HG03066 (cell line): ENCODE data around the gene PASD1.
"Not testable (repeated sequence)": the region's sequence is repeated elsewhere in the genome, so short reads cannot be mapped to it uniquely, and the experiment has no call there.

Experiments used
- ATAC-seq: cut with Tn5 transposase; IDR thresholded peaks from one replicate; pipeline ENCODE4 v1.9.1; 2021; ENCODE audit warnings: low read depth; ENCODE audit not compliant: unreplicated experiment

The PASD1 gene, protein sequence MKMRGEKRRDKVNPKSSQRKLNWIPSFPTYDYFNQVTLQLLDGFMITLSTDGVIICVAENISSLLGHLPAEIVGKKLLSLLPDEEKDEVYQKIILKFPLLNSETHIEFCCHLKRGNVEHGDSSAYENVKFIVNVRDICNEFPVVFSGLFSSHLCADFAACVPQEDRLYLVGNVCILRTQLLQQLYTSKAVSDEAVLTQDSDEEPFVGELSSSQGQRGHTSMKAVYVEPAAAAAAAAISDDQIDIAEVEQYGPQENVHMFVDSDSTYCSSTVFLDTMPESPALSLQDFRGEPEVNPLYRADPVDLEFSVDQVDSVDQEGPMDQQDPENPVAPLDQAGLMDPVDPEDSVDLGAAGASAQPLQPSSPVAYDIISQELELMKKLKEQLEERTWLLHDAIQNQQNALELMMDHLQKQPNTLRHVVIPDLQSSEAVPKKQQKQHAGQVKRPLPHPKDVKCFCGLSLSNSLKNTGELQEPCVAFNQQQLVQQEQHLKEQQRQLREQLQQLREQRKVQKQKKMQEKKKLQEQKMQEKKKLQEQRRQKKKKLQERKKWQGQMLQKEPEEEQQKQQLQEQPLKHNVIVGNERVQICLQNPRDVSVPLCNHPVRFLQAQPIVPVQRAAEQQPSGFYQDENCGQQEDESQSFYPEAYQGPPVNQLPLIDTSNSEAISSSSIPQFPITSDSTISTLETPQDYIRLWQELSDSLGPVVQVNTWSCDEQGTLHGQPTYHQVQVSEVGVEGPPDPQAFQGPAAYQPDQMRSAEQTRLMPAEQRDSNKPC

DNA sequence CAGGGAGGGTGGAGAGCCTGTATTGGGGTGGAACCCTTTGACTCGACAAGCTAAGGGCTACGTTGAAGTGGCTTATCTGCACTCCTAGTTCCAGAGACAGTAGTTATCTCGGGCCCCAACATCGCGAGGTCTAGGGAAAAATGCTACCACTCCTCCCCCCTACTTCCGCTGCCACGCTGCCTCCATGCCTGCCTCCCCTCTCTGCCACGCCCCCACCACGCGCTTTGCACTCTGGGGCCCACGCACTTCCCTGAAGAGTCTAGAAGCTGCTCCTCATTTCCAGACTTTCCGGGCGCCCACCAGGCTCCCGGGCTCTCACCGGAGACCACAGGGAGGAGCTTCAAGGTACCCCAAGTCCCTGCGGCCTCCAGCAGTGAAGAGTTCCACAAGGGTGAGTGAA, at the start of gene PASD1:
Gene PASD1 (plus strand): TSS at position 227 of the 400 bp plus-strand sequence. CDS start 37,879 bp downstream, outside the sequence.
- no peak for ATAC-seq

DNA sequence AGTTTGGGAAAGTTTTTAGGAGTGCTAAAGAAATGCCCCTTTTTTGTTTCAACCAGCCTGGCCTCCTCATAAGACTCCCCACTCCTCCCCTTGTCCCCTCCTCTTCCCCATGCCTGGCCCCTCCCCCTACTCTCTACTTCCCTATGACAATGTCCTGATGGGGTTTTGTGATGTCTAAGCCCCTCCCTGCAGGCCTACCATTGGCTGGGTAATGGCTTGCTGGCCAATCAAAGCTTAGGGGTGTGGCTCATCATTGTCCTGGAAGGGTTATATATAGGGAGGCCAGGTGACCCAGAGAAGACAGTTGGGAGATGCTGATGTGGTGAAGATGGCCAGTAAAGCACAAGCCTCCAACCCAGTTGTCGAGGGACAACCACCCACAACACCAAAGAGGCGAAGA, 48.2 kb upstream of the PASD1 start:
- ATAC-seq: no peak

DNA sequence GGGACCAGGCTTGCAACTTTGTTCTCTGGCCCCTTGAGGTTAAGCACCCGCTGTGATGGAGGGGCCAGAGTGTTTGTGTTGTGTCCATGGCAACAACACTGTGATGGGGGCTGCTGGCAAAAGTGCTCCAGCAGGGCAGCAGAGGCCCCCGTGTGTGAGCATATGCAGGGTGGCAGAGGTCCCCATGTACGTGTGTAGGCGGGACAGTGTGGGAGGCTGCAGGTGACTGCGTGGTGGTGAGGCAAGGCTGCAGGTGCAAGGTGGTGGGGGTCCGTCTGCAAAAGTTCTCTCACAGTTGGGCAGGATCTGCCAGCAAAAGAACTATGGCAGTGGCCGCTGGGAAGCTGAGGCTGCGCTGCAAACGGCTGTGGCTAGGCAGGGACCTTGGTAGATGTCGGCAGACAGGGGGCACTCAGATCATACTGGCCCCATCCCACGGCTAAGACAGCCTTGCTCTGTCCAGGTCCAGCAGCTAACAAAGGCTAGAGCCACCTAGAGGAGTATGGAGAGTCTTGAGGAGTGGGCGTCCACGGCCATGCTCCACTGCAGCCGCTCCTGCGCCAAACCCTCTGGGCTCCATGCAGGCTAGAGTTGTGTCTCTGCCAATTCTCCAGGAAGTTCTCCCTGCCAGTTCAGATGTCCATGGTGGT, 46.8 kb upstream of the PASD1 start:
- no peak for ATAC-seq

DNA sequence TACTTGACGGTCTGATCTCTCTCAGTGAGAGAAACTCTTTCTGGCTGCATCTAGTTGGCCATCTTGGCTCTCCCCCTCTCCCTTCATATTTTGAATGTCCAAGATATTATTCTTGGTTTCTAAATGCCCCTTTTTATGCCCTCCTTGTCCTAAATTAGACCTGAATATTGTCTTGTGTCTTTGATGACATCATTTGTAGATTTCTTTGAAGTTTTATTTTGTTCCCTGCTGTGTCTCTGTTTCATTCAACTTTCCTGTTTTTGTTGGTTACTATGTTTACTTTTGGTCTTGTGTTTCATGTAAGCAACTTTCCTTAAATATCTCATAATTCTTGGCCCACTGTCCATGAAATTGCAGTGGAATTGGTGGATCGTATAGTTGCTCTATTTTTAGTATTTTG, 46.1 kb upstream of the PASD1 start:
- no peak for ATAC-seq

DNA sequence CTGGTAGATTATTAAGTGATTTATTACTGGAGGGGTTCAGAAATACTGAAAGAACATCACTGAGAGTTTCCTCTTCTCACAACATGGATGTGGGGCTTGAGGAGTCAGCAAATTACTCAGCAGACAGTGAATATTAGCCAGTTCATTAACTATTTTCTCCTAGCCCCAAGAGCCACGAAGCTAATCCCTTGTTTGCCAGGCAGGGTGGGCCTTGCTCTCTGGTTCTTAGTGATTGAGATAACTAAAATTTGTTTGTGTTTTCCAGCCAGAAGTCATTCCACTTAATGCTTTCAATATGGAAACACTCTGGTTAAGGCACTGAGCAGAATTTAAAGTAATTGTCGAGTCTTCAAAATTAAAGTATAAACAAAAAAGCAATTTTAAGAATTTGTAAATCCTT, 40.1 kb upstream of the PASD1 start:
- ATAC-seq: no peak

DNA sequence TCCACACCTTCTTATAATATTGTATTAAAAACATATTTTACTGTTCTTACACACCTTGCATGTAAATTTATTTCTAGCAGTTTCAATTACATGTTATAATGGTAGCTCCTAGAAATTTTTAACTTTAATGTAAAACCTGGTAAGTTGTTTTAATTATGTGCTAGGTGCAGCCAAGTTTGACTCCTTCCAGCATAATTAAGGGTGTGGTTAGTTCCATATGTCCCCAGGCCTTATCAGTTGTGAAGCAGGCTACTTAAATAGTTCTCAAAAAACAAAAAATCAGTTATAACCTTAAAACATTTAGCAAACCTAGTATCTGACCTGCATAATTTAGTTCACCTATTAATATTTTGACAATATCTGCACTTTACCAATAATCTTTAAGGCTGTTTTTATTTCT, 26.9 kb upstream of the PASD1 start:
- no peak for ATAC-seq

DNA sequence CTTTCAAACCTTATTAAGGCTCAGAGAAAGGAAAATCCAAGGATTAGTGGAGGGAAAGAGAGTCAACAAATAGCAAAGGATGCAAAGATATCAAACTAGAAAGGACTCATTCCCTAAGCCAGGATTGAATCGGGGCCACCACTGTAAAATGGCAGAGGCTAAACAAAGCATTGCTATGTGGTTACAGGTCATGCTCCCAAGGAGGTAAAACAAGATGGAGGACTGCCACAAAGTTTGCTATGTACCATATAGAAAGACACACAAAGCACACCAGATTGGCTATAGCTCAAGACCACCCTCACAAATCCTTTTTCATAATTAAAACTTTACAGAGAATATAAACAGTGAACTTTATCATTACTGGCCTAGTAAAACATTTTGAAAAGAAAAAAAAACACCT, 25.9 kb upstream of the PASD1 start:
- no peak for ATAC-seq

DNA sequence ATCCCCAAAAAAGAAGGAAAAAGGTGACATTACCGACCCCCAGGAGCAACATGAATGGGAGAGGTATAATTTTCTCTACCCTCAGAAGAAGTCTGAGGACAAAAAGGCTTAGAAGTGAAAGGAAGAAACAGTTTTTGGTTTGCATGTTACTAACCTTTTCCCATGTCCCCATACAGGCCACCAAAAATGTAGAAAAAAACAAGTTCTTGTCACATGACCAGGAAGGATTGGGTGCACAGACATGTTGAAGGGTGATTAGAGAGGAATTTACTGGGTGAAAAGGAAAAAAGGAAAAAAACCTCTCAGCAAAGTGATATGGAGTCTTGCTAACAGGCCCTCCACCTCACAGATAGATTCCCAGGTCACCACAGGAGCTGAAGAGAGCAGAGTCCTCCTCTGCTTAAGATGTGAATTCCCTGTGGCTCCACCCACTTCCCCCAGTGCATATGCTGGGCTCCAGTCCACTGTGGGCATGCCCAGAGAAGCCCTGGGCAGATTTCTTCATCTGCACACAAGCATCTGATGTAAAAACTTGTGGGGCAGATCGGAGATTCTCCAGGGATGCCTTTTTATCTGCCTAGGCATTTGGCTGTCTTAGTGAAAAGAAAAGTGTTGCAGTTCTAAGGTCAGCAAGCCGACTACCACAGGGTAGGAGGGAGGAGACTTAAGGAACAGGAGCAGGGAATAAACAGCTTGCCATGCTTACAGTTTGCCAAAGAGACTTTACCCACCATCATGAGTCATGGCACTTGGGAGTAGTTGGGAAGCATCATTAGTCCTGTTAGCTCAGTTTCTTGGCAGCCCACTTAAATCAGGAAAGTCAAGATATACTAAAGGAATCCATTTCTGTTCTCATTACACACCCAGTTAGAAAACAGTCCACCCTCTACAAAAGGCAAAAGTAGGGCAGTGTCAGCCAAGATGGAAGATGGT, 25.0 kb upstream of the PASD1 start:
- ATAC-seq: no peak

DNA sequence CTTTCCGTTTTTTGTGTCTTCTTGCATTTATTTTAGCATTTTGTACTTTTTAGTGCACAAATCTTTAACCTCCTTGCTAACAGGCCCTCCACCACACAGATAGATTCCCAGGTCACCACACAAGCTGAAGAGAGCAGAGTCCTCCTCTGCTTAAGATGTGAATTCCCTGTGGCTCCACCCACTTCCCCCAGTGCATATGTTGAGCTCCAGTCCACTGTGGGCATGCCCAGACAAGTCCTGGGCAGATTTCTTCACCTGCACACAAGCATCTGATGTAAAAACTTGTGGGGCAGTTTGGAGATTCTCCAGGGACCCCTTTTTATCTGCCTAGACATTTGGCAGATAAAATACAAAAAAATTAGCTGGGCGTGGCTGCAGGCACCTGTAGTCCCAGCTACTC, 19.8 kb upstream of the PASD1 start:
- ATAC-seq: no peak

DNA sequence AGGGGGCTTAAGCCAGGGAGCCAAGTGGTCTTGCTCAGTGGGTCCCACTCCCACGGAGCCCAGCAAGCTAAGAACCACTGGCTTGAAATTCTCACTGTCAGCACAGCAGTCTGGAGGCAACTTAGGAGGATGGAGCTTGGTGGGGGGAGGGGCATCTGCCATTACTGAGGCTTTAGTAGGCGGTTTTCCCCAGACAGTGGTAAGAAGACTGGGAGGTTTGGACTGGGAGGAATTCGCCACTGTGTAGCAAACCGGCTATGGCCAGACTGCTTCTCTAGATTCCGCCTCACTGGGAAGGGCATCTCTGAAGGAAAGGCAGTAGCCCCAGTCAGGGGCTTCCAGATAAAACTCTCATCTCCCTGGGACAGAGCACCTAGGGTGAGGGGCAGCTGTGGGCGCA, 17.2 kb upstream of the PASD1 start:
- not testable (repeated sequence) for ATAC-seq

DNA sequence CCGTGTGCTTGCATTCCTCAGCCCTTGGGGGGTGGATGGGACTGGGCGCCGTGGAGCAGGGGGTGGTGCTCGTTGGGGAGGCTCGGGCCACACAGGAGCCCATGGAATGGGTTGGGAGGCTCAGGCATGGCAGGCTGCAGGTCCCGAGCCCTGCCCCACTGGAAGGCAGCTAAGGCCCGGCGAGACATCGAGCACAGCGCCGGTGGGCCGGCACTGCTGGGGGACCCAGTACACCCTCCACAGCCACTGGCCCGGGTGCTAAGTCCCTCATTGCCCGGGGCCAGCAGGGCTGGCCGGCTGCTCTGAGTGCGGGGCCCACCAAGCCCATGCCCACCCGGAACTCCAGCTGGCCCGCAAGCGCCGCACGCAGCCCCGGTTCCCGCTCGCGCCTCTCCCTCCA, 12.3 kb upstream of the PASD1 start:
- not testable (repeated sequence) for ATAC-seq

DNA sequence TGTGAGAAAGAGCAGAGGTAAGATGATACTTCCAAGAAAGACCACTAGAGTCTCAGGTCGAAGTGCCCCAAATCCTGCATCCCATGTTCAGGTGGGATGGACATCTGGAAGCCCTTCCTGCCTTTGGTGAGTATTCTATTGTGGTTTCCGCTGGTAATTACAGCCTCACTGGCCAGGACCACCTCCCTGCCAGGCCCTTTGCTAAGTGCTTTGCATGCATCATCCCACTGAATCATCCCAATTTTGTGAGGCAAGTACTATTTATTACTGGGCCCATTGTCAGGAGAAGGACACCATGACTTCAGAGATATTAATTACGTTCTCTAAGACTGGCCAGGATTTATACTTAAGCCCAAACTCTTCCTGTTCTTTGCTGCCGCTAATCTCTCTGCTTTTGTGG, 10.7 kb upstream of the PASD1 start:
- ATAC-seq: no peak

DNA sequence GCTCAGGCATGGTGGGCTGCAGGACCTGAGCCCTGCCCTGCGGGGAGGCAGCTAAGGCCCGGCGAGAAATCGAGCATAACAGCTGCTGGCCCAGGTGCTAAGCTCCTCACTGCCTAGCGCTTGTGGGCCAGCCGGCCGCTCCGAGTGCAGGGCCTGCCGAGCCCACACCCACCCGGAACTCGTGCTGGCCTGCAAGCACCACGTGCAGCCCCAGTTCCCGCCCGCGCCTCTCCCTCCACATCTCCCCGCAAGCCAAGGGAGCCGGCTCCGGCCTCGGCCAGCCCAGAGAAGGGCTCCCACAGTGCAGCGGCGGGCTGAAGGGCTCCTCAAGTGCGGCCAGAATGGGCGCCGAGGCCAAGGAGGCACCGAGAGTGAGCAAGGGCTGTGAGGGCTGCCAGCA, 8.2 kb upstream of the PASD1 start:
- ATAC-seq: not testable (repeated sequence)

DNA sequence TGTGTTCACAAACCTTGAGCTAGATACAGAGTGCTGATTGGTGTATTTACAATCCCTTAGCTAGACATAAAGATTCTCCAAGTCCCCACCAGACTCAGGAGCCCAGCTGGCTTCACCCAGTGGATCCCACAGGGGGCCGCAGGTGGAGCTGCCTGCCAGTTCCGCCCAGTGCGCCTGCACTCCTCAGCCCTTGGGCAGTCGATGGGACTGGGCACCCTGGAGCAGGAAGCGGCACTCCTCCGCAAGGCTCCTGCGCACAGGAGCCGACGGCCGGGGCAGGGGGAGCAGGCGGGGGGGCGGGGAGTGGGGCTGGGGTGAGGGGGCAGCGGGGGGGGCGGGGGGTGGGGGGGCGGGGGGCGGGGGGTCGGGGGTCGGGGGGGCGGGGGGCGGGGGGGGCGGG, 990 bp upstream of the PASD1 start:
- not testable (repeated sequence) for ATAC-seq

DNA sequence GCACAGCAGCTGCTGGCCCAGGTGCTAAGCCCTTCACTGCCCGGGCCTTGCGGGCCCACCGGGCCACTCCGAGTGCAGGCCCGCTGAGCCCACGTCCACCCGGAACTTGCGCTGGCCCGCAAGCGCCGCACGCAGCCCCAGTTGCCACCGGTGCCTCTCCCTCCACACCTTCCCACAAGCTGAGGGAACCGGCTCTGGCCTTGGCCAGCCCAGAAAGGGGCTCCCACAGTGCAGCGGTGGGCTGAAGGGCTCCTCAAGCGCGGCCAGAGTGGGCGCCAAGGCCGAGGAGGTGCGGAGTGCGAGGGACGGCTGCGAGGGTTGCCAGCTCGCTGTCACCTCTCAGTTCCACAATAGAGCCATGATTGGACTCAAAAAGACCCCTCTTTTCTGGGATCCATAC, 472 bp upstream of the PASD1 start:
- not testable (repeated sequence) for ATAC-seq

DNA sequence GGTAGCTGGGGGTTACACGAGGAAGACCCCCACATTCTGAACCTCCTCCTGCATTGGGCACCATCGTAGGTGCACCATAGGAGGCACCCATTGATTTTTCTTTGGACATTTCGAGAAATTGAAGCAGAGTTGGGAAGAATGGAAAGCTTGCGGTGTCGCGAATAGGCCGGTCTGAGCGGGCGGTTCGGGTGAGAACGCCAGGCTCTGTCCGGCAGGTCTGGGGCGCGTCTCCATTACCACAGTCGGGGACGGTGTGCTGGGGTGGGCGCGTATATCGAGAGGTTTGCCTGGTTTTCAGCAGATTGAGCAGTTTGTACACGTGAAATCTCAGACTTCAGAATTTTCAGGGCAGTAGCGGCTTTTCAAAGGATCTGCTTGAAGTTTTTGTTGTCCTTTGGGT, 560 bp downstream of the PASD1 start:
- no peak for ATAC-seq

DNA sequence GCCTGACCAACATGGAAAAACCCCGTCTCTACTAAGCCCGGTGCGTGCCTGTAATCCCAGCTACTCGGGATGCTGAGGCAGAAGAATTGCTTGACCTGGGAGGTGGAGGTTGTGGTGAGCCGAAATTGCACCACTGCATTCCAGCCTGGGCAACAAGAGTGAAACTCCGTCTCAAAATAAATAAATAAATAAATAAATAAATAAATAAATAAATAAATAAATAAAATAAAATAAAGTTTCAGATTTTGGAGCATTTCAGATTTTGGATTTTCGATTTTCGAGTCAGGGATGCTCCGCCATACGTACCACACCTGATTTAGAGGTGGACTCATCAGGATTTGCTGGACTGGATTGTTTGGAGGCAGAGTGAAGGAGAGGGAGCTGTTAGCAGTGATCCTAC, 3.4 kb downstream of the PASD1 start:
- not testable (repeated sequence) for ATAC-seq

DNA sequence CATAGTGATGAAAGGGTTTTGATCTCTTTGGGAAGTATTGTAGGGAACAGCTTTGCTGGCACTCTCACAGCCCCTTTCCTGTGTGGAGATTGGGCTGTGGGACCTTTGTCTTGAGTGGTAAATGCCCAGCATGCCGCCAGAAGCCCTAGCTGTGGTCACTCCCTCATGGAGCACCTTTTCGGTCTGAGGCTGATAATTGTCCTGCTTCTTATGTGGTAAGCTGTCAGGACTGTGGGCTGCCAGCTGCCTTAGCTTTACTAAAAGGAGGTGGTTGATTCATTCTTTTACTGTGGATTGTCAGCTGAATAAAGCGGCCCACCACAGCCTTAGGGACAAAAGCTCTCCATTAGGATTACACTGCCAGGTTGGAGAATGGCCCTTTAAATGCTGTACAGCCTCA, 7.1 kb downstream of the PASD1 start:
- no peak for ATAC-seq

DNA sequence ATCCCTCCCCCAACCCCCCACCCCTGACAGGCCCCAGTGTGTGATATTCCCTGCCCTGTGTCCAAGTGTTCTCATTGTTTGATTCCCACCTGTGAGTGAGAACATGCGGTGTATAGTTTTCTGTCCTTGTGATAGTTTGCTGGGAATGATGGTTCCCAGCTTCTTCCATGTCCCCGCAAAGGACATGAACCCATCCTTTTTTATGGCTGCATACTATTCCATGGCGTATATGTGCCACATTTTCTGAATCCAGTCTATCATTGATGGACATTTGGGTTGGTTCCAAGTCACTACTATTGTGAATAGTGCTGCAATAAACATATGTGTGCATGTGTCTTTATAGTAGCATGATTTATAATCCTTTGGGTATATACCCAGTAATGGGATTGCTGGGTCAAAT, 29.9 kb downstream of the PASD1 start:
- ATAC-seq: not testable (repeated sequence)

DNA sequence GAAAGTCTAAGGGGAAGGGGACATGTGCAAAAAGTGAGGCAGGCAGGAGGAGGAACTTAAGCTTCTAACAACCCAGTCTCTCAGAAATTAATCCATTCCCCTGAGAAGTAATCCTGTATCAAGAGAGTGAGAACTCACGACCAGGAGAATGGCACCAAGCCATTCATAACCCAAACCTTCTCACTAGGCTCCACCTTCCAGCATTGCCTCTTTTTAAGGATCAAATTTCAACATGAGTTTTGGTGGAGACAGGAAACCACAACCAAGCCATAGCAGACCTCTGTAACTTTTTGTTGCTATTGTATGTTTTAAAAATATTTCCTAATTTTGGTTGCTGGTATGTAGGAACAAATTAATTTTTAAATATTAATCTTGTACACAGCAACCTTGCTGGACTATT, 32.8 kb downstream of the PASD1 start:
- ATAC-seq: no peak
